Measurements from ENCODE around the gene ATXN7L3B.

Gene ATXN7L3B

DNA sequence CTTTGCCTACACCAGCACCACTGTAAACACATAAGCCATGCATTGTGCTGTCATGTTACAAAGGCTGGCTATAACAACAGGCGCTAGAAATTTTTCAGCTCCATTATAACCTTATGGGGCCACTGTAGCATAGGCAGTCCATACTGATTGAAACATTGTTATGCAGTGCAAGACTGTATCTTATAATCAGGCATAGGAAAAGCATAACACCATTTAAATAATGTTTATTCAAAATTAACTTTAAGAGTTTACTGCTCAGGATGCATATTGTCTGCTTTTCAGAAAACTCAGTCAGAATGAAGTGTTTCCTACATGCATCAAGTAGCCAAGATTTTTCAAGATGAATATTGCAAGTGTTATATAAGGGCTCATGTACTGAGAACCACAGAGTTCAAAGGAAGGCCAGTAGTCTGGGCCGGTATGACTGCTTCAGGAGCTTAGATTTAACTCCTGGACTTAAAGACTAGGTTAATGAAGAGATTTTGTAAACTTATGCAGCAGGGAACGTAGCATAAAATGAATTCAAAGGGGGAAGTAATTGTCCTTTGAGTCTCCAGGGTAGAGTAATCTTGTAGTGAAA, 46.9 kb downstream of the ATXN7L3B start:
- Histone ChIP-seq H3K9me3 (replicated peaks in 1 of 2; ENCODE audit: control insufficient read depth in 2 of 2, insufficient read depth in 1 of 2, low read depth in 1 of 2, low read length in 2 of 2) (no peaks in the 10 kb centered on the region), H2AFZ (ENCODE audit: low read length) (no peak overlapping the region), H3K4ac (ENCODE audit: low read length) (no peak overlapping the region), H2BK15ac (ENCODE audit: low read length) (no peak overlapping the region), H3K9ac (ENCODE audit: low read depth, low read length, poor library complexity) (no peak overlapping the region), H2BK12ac (ENCODE audit: low read length) (no peak overlapping the region), H3K4me2 (ENCODE audit: insufficient read depth, low read length, poor library complexity, severe bottlenecking) (no peak overlapping the region), H4K91ac (ENCODE audit: low read depth, low read length, poor library complexity) (no peak overlapping the region), H2BK120ac (ENCODE audit: low read depth, low read length) (no peak overlapping the region), H3K4me3 (ENCODE audit: low read length in 2 of 2) (no peak overlapping the region), H3K4me1 (ENCODE audit: control insufficient read depth in 2 of 2, insufficient read depth in 1 of 2, low read depth in 1 of 2, low read length in 2 of 2) (no peaks in the 10 kb centered on the region), H3K36me3 (replicated peaks in 1 of 2; ENCODE audit: control insufficient read depth in 2 of 2, insufficient read depth in 2 of 2, low read length in 2 of 2) (no peaks in the 10 kb centered on the region), H3K18ac (ENCODE audit: low read length) (no peak overlapping the region), H3K23ac (ENCODE audit: low read depth, low read length, poor library complexity) (no peak overlapping the region), H3K27ac (replicated peaks; ENCODE audit: low read length) (no peak overlapping the region), H3K27me3 (ENCODE audit: control insufficient read depth in 3 of 3, insufficient read depth in 3 of 3, low read depth in 1 of 3, low read length in 3 of 3) (no peaks in the 10 kb centered on the region), H4K8ac (ENCODE audit: low read depth, low read length) (no peak overlapping the region), H2AK5ac (ENCODE audit: low read depth, low read length) (no peak overlapping the region), H2BK5ac (ENCODE audit: low read length) (no peak overlapping the region), H3K14ac (ENCODE audit: low read length) (no peak overlapping the region), H3K79me1 (ENCODE audit: low read depth, low read length) (no peaks in the 10 kb centered on the region)
- DNase-seq (ENCODE audit: low spot score), result no peak
- no CpG with 5 or more reads among the region's 3 CpGs for WGBS, 2 donors (ENCODE audit: extremely low coverage in 2 of 2, insufficient read length in 2 of 2, insufficient replicate concordance in 1 of 2)

- no peaks in the 10 kb centered on the region for H3K4me1 ChIP-seq (ENCODE audit: control insufficient read depth in 2 of 2, insufficient read depth in 1 of 2, low read depth in 1 of 2, low read length in 2 of 2)
- WGBS, 2 donors (ENCODE audit: extremely low coverage in 2 of 2, insufficient read length in 2 of 2, insufficient replicate concordance in 1 of 2), result no CpG with 5 or more reads among the region's 4 CpGs
- no peak overlapping the region for H3K4me3 ChIP-seq (ENCODE audit: low read length in 2 of 2)
- H3K9ac ChIP-seq (ENCODE audit: low read depth, low read length, poor library complexity), result no peak overlapping the region
- no peak overlapping the region for H2BK120ac ChIP-seq (ENCODE audit: low read depth, low read length)
- H4K91ac ChIP-seq (ENCODE audit: low read depth, low read length, poor library complexity), result no peak overlapping the region
- H3K4me2 ChIP-seq (ENCODE audit: insufficient read depth, low read length, poor library complexity, severe bottlenecking), result no peak overlapping the region
- no peak overlapping the region for H3K27ac ChIP-seq (replicated peaks; ENCODE audit: low read length)
- H2BK12ac ChIP-seq (ENCODE audit: low read length), result no peak overlapping the region
- no peaks in the 10 kb centered on the region for H3K79me1 ChIP-seq (ENCODE audit: low read depth, low read length)
- H3K14ac ChIP-seq (ENCODE audit: low read length), result no peak overlapping the region
- H2BK15ac ChIP-seq (ENCODE audit: low read length), result no peak overlapping the region
- no peak for DNase-seq (ENCODE audit: low spot score)
- H2BK5ac ChIP-seq (ENCODE audit: low read length), result no peak overlapping the region
- H3K23ac ChIP-seq (ENCODE audit: low read depth, low read length, poor library complexity), result no peak overlapping the region
- no peak overlapping the region for H2AFZ ChIP-seq (ENCODE audit: low read length)
- H3K18ac ChIP-seq (ENCODE audit: low read length), result no peak overlapping the region
- H3K36me3 ChIP-seq (replicated peaks in 1 of 2; ENCODE audit: control insufficient read depth in 2 of 2, insufficient read depth in 2 of 2, low read length in 2 of 2), result no peaks in the 10 kb centered on the region
- no peaks in the 10 kb centered on the region for H3K9me3 ChIP-seq (replicated peaks in 1 of 2; ENCODE audit: control insufficient read depth in 2 of 2, insufficient read depth in 1 of 2, low read depth in 1 of 2, low read length in 2 of 2)
- H3K27me3 ChIP-seq (ENCODE audit: control insufficient read depth in 3 of 3, insufficient read depth in 3 of 3, low read depth in 1 of 3, low read length in 3 of 3), result no peaks in the 10 kb centered on the region
- H2AK5ac ChIP-seq (ENCODE audit: low read depth, low read length), result no peak overlapping the region
- no peak overlapping the region for H4K8ac ChIP-seq (ENCODE audit: low read depth, low read length)
- H3K4ac ChIP-seq (ENCODE audit: low read length), result no peak overlapping the region
Observed at GRCh38 chr12:74586251-74586650, 48.6 kb downstream of the ATXN7L3B start.

Data from neuronal stem cell (in vitro differentiated cells).